Activated CD4-positive, alpha-beta T cell treated with anti-CD3 and anti-CD28 coated beads, Interleukin-2, amount 10 ng/mL, durations not matched to agents 7 days and 5 days (primary cell): Measurements from ENCODE around the gene COL23A1. TPM values are rescaled to one million over a fixed set of nuclear protein-coding genes. Genes with fewer than 3 reads are reported as not detected.
"Not testable (repeated sequence)": the region's sequence is repeated elsewhere in the genome, so short reads cannot be mapped to it uniquely, and the experiment has no call there.

Source experiments
- CTCF ChIA-PET: fragments of 350-600 bp; sonication (Branson Sonifier 250); formaldehyde crosslinking; loops from one replicate; lab custom pipeline; 2021; ENCODE audit warnings: antibody characterized with exemption; lab: Charles Lee
- POLR2A ChIA-PET: fragments of 350-600 bp; sonication (Branson Sonifier 250); formaldehyde crosslinking; loops from one replicate; lab custom pipeline; 2021; ENCODE audit warnings: antibody characterized with exemption; lab: Charles Lee
- DNase-seq: peaks from one replicate; pipeline ENCODE4 v3.0.0-alpha.2; 2020
- H3K27ac Mint-ChIP-seq: one replicate; pipeline ENCODE4 v1.8.0; 2021; ENCODE audit warnings: mild to moderate bottlenecking, moderate library complexity, mixed read lengths
- H3K27me3 Mint-ChIP-seq: one replicate; pipeline ENCODE4 v1.8.0; 2021; ENCODE audit warnings: mixed read lengths
- H3K36me3 Mint-ChIP-seq: one replicate; pipeline ENCODE4 v1.8.0; 2021; ENCODE audit warnings: low read depth, mixed read lengths
- H3K4me1 Mint-ChIP-seq: one replicate; pipeline ENCODE4 v1.8.0; 2021; ENCODE audit warnings: mixed read lengths
- H3K4me3 Mint-ChIP-seq: one replicate; pipeline ENCODE4 v1.8.0; 2021; ENCODE audit warnings: mild to moderate bottlenecking, moderate library complexity, mixed read lengths
- H3K9me3 Mint-ChIP-seq: one replicate; pipeline ENCODE4 v1.8.0; 2021; ENCODE audit warnings: mixed read lengths
- total RNA-seq, 2 experiments: library from RNA; stranded (reverse); gene quantifications; one replicate each; pipeline ENCODE4 v1.2.3, GENCODE V29; 2021

The COL23A1 gene
- total RNA-seq, 2 experiments from 2014 or later: 0.27 TPM; not detected in 1

DNA sequence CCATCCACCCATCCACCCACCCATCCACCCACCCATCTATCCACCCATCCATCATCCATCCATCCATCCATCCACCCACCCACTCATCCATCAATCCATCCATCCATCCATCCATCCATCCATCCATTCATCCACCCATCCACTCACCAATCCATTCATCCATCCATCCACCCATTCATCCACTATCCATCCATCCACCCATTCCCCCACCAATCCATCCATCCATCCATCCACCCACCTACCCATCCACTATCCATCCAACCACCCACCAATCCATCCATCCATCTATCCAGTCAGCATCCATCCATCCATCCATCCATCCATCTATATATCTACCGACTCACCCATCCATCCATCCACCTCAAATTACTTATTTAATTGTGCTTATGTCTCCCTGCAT, 320.7 kb downstream of the COL23A1 start:
- CTCF ChIA-PET: no interaction called here
- POLR2A ChIA-PET: no interaction called here
- Mint-ChIP-seq H3K9me3 (no peaks in the 10 kb centered on the region), H3K4me1 (no peaks in the 10 kb centered on the region), H3K27me3 (no peaks in the 10 kb centered on the region), H3K27ac (no peak overlapping the region), H3K4me3 (no peak overlapping the region), H3K36me3 (no peaks in the 10 kb centered on the region)
- DNase-seq: no peak

DNA sequence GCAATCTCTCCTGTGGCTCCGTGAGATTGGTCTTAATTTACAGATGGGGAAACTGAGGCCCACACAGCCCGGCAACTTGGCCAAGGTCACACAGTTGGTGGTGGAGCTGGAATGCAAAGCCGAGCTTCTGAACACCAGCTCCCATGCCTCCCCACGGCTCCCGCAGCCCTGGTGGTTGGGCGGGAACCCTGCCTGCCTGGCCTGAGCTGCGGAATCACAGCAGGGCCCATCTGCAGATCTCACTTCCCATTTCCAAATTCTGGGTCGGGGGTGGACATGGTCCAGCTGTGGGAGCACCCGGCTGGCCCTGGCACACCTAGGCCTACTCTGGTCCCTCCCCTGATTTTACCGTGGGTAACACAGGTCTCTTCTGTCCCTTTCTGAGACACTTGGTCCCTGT, 322.3 kb downstream of the COL23A1 start:
- Mint-ChIP-seq H3K4me1 (no peaks in the 10 kb centered on the region), H3K27me3 (no peaks in the 10 kb centered on the region), H3K36me3 (no peaks in the 10 kb centered on the region), H3K4me3 (no peak overlapping the region), H3K9me3 (no peaks in the 10 kb centered on the region), H3K27ac (no peak overlapping the region)
- ChIA-PET CTCF (interaction anchor here (1.2 kb wide), 1 partner anchor 10 kb away, joined by 5 read pairs; no protein-coding TSS in a partner anchor), POLR2A (no interaction called here)
- DNase-seq: no peak

DNA sequence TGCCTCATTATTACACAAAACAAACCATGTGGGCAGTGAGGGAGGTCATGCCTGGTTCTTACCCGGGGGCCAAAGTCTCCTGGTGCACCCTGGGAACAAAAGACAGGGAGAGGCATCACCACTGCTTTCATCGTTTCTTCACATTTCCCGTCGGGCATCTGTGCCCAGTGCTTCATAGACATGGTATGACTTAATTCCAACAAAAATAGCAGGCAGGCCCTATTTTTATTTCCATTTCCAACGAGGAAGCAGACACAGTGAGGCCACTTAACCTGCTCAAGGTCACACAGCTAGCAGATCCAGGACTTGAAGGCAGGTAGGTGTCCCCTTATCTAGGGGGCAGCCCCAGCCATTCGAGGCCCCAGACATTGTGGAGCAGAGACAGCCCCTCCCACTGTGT, 322.9 kb downstream of the COL23A1 start:
- POLR2A ChIA-PET: no interaction called here
- no peak for DNase-seq
- Mint-ChIP-seq H3K27me3 (no peaks in the 10 kb centered on the region), H3K27ac (no peak overlapping the region), H3K4me1 (no peaks in the 10 kb centered on the region), H3K4me3 (no peak overlapping the region), H3K36me3 (no peaks in the 10 kb centered on the region), H3K9me3 (no peaks in the 10 kb centered on the region)
- CTCF ChIA-PET: interaction anchor here (0.5 to 1.1 kb wide), 2 partner anchors 15 to 856 kb away, joined by 3 to 4 read pairs; no protein-coding TSS in a partner anchor

DNA sequence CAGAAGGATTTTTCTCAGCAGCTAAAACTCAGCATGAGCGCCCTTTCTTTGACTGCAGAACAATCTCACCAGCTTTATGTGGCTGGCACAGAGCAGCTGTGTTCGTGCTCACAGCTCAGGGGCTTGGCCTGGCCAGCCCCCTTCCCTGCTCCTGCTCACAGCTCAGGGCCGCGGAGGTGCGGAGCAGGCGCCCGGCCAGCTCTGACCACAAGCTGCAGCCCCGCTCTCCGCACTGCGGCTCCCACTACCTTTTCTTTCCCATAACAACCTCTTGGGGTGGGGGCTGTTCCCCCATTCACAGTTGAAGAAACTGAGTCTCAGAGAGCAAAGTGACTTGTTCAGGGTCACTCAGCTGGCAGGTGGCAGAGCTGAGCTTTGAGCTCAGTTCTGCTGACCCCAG, 323.6 kb downstream of the COL23A1 start:
- DNase-seq: no peak
- H3K27ac Mint-ChIP-seq: no peak overlapping the region
- no peaks in the 10 kb centered on the region for H3K27me3 Mint-ChIP-seq
- H3K4me3 Mint-ChIP-seq: no peak overlapping the region
- H3K9me3 Mint-ChIP-seq: no peaks in the 10 kb centered on the region
- H3K4me1 Mint-ChIP-seq: no peaks in the 10 kb centered on the region
- H3K36me3 Mint-ChIP-seq: no peaks in the 10 kb centered on the region
- POLR2A ChIA-PET: no interaction called here
- CTCF ChIA-PET: interaction anchor here (1.1 kb wide), 1 partner anchor 14 kb away, joined by 3 read pairs; no protein-coding TSS in a partner anchor

DNA sequence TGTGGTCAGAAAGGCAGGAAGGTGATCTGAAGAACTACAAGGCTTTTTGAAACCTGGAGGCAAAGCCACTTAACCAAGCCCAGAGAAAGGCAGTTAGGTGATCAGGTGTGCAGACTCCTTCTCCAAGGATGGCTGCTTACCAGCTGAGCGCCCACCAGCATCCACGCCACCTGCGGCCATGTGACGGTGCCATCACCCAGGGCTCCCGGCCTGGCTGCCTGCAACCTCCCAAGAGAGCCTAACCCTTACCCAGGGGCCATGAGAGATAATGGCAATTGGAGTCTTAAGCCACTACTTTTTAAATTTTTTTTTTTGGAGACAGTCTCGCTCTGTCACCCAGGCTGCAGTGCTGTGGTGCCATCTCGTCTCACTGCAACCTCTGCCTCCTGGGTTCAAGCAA, 324.4 kb downstream of the COL23A1 start:
- no peak overlapping the region for H3K4me3 Mint-ChIP-seq
- no peak overlapping the region for H3K27ac Mint-ChIP-seq
- POLR2A ChIA-PET: no interaction called here
- DNase-seq: no peak
- no peaks in the 10 kb centered on the region for H3K36me3 Mint-ChIP-seq
- H3K4me1 Mint-ChIP-seq: no peaks in the 10 kb centered on the region
- H3K9me3 Mint-ChIP-seq: no peaks in the 10 kb centered on the region
- H3K27me3 Mint-ChIP-seq: no peaks in the 10 kb centered on the region
- CTCF ChIA-PET: no interaction called here

DNA sequence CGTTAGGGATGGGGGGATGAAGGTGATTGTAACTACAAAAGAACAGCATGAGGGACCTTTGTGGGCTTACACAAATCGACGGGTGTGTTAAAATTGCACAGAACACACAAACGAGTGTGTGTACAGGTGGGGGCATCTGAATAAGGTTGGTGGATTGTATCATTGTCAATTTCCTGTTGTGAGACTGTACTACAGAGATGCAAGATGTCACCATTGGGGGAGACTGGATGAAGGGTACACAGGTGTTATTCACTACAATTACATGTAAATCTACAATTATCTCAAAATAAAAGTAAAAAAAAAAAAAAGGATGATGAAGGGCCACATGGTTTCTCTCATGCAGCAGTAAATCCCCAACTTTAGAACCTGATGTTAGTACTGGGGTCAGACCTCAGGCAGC, 326.1 kb downstream of the COL23A1 start:
- no peak overlapping the region for H3K27ac Mint-ChIP-seq
- H3K36me3 Mint-ChIP-seq: no peaks in the 10 kb centered on the region
- ChIA-PET CTCF (interaction anchor here (1.1 kb wide), 1 partner anchor 17 kb away, joined by 3 read pairs; no protein-coding TSS in a partner anchor), POLR2A (no interaction called here)
- no peak overlapping the region for H3K4me3 Mint-ChIP-seq
- no peaks in the 10 kb centered on the region for H3K9me3 Mint-ChIP-seq
- no peaks in the 10 kb centered on the region for H3K27me3 Mint-ChIP-seq
- no peak for DNase-seq
- peaks cover 2% of the 10 kb centered on the region for H3K4me1 Mint-ChIP-seq

DNA sequence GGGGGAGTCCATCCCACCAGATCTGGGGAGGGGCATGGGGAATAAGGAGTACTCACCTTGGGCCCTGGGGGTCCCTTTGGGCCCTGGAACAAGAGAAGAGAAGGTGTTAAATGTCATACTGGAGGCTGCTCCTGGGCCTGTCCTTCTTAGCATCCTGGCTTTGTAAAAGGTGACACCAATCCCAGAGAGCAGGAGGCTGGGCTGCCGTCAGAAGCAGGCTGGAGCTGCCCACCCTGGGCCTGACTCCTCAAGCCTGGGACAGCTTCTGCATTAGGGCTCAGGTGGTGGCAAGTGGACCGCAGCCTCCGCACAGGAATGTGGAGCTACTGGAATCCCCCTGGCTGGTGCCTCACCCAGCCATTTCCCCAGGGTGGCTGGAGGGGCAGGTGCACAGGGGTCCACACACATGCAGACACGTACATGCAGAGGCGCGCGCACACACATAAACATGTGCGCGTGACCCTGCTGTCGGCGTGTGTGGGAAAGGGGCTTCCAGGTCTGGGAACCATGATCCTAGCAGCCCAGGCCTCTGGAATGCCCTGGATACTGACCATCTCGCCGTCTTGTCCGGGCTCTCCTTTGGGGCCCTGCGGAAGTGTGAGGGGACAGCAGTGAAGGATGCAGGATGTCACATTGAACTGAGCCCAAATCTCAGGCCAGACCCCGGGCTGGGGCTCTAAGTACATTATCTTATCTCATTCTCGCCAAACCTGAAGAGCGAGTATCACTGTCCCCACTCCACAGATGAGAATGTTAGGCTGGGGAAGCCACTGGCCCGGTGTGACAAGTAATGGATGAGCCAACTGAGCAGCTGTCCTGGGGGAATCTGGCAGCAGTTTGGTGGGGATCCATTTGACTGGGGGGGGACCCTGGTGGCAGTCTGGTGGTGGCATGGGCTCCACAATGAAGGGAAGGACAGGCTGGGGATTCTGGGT, 328.3 kb downstream of the COL23A1 start:
- Mint-ChIP-seq H3K27ac (peak overlapping the region; percentile 41), H3K27me3 (no peaks in the 10 kb centered on the region), H3K4me1 (peaks cover 2% of the 10 kb centered on the region), H3K36me3 (no peaks in the 10 kb centered on the region), H3K9me3 (no peaks in the 10 kb centered on the region), H3K4me3 (no peak overlapping the region)
- DNase-seq: no peak
- CTCF ChIA-PET: no interaction called here
- POLR2A ChIA-PET: no interaction called here

DNA sequence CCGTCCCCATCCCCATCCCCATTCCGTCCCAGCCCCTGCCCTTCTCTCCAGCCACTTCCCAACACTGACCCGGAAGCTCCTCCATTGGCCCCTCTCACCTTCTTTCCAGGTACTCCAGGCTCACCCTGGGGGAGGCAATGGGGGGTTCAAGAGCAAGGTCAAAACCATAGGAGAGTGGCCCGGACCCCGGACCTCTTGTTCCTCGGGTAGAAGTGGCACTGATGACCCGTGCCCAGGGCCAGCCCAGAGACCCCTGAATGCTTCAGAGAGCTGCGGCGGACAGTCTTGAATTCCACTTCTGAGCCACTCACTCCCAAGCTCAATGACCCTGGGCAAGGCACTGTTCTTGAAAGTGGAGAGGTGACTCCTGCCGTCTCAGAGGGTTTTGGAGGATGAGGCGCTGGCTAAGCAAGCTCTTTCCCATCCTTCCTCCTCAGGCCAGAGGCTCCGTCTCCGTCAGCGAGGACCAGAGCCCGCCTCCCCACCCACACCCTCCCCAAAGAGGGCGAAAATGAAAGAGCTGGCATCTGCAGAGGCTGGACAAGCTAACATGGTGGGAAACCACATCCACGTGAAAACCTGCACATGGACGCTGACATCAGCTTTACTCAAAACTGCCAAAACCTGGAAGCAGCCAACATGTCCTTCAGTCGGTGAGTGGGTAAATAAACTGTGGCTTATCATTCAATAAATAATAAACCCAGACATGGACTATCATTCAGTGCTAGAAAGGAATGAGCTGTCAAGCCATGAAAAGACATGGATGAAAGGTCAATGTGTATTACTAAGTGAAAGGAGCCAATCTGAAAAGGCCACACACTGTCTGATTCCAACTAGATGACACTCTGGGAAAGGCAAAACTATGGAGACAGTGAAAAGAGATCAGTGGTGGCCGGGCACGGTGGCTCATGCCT, 330.3 kb downstream of the COL23A1 start:
- no peak for DNase-seq
- Mint-ChIP-seq H3K27me3 (no peaks in the 10 kb centered on the region), H3K4me1 (peaks cover 2% of the 10 kb centered on the region), H3K4me3 (no peak overlapping the region), H3K27ac (no peak overlapping the region), H3K36me3 (no peaks in the 10 kb centered on the region), H3K9me3 (no peaks in the 10 kb centered on the region)
- POLR2A ChIA-PET: no interaction called here
- CTCF ChIA-PET: interaction anchor here (1.7 kb wide), 1 partner anchor 25 kb away, joined by 3 read pairs; no protein-coding TSS in a partner anchor

DNA sequence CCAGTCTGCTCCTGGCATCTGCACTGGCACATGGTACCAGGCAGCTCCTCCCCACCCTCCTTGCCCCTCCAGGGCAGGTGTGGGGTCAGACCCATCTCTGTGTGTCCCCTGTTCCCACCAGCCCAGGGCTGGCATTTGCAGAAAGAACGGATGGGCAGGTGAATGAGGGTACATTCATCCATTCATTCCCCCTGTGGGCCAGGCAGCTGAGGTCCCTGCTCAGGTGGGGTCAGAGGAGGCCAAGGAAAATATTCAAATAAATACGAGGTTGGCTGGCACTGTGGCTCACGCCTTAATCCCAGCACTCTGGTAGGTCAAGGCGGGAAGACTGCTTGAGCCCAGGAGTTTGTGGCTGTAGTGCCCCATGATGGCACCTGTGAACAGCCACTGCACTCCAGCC, 332.5 kb downstream of the COL23A1 start:
- POLR2A ChIA-PET: no interaction called here
- Mint-ChIP-seq H3K9me3 (no peaks in the 10 kb centered on the region), H3K4me1 (peaks cover 2% of the 10 kb centered on the region), H3K4me3 (no peak overlapping the region), H3K27me3 (no peaks in the 10 kb centered on the region), H3K27ac (no peak overlapping the region), H3K36me3 (no peaks in the 10 kb centered on the region)
- DNase-seq: no peak
- CTCF ChIA-PET: no interaction called here

DNA sequence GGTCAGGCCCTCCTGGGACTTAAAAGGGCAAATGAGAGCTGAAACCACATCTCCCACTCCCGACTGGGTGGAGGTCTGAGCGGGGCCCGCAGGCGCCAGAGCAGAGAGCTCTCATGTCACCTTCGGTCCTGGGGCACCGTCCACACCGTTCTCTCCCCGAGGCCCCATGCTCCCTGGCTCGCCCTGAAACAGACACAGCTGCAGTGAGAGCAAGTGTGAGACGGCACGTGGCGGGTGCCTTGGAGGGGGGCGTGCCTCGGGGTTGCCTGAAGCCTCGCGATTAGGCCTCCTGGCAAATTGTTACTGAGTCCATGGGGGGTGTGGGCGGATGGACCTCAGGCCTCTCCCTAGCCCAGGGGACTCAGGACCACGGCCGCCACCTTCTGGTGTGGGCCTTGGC, 333.4 kb downstream of the COL23A1 start:
- no peak for DNase-seq
- Mint-ChIP-seq H3K4me3 (no peak overlapping the region), H3K27me3 (no peaks in the 10 kb centered on the region), H3K9me3 (no peaks in the 10 kb centered on the region), H3K27ac (no peak overlapping the region), H3K4me1 (peaks cover 2% of the 10 kb centered on the region), H3K36me3 (no peaks in the 10 kb centered on the region)
- ChIA-PET CTCF (no interaction called here), POLR2A (no interaction called here)

DNA sequence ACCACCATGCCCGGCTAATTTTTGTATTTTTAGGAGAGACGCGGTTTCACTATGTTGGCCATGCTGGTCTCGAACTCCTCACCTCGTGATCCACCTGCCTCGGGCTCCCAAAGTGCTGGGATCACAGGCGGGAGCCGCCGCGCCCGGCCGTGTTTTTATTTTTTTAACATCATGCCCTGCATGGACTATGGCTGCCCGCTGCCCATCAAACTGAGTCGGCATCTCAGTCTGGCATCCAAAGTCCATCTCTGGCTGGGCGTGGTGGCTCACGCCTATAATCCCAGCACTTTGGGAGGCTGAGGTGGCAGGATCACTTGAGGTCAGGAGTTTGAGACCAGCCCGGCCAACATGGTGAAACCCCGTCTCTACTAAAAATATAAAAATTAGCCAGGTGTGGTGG, 336.6 kb downstream of the COL23A1 start:
- H3K9me3 Mint-ChIP-seq, H3K4me3 Mint-ChIP-seq, H3K27ac Mint-ChIP-seq, CTCF ChIA-PET, DNase-seq, H3K27me3 Mint-ChIP-seq, POLR2A ChIA-PET, H3K36me3 Mint-ChIP-seq: not testable (repeated sequence)
- peaks cover 11% of the 10 kb centered on the region for H3K4me1 Mint-ChIP-seq

DNA sequence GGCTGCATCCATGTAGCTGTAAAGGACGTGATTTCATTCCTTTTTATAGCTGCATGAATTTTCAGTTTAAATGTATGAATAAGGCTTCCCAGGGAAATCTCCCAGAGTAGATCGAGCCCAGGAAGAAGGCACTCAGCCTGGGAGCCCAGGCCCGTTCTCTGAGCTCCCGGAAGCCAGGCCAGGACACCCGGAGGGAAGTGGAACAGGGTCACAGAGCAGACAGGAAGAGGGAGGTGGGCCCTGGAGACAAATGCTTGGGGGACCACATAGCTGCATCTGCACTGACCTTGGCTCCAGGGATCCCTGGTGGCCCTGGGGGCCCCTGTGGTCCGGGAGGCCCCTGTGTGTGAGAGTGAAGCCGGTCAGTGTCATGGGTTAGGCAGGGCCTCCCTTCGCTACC, 337.9 kb downstream of the COL23A1 start:
- CTCF ChIA-PET: interaction anchor here (0.6 to 1.5 kb wide), 3 partner anchors 11 to 17 kb away, joined by 3 to 6 read pairs (median 3); no protein-coding TSS in a partner anchor
- peaks cover 17% of the 10 kb centered on the region for H3K4me1 Mint-ChIP-seq
- H3K4me3 Mint-ChIP-seq: no peak overlapping the region
- no peaks in the 10 kb centered on the region for H3K36me3 Mint-ChIP-seq
- H3K27me3 Mint-ChIP-seq: no peaks in the 10 kb centered on the region
- H3K9me3 Mint-ChIP-seq: no peaks in the 10 kb centered on the region
- POLR2A ChIA-PET: no interaction called here
- no peak overlapping the region for H3K27ac Mint-ChIP-seq
- DNase-seq: no peak

DNA sequence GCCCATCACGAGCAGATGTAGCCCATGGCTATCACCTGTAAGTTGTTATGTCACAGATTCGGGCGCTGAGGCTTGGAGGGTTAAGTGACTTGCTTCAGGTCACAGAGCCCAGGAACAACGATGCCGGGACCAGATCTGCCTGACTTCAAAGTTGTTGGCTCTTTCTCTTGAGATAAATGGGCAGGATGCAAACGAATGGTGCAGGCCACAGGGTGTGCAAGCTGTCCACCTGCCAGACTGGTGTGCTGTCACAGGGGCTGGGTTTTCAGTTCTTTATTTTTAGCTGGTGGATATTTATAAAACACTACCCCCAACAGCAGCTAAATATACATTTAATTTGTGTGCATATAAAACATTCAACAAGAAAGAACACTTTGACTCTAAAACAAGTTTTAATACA, 339.9 kb downstream of the COL23A1 start:
- CTCF ChIA-PET: no interaction called here
- Mint-ChIP-seq H3K9me3 (no peaks in the 10 kb centered on the region), H3K27me3 (no peaks in the 10 kb centered on the region), H3K36me3 (no peaks in the 10 kb centered on the region), H3K27ac (no peak overlapping the region), H3K4me1 (peaks cover 17% of the 10 kb centered on the region), H3K4me3 (no peak overlapping the region)
- POLR2A ChIA-PET: no interaction called here
- DNase-seq: no peak
